ENCODE results near the gene HNRNPL. TPM values are rescaled to one million over a fixed set of nuclear protein-coding genes. Genes with fewer than 3 reads are reported as not detected.

HNRNPL gene
- total and polyA plus RNA-seq, 2 of the 8 experiments (the other 6 are each of a cell fraction or from before 2014, with no cell fraction given): 404 to 779 TPM

GRCh38 chr19:38851622-38852230, 1.9 kb upstream of the HNRNPL start (continued):
- TF ChIP-seq, protein P1, sequence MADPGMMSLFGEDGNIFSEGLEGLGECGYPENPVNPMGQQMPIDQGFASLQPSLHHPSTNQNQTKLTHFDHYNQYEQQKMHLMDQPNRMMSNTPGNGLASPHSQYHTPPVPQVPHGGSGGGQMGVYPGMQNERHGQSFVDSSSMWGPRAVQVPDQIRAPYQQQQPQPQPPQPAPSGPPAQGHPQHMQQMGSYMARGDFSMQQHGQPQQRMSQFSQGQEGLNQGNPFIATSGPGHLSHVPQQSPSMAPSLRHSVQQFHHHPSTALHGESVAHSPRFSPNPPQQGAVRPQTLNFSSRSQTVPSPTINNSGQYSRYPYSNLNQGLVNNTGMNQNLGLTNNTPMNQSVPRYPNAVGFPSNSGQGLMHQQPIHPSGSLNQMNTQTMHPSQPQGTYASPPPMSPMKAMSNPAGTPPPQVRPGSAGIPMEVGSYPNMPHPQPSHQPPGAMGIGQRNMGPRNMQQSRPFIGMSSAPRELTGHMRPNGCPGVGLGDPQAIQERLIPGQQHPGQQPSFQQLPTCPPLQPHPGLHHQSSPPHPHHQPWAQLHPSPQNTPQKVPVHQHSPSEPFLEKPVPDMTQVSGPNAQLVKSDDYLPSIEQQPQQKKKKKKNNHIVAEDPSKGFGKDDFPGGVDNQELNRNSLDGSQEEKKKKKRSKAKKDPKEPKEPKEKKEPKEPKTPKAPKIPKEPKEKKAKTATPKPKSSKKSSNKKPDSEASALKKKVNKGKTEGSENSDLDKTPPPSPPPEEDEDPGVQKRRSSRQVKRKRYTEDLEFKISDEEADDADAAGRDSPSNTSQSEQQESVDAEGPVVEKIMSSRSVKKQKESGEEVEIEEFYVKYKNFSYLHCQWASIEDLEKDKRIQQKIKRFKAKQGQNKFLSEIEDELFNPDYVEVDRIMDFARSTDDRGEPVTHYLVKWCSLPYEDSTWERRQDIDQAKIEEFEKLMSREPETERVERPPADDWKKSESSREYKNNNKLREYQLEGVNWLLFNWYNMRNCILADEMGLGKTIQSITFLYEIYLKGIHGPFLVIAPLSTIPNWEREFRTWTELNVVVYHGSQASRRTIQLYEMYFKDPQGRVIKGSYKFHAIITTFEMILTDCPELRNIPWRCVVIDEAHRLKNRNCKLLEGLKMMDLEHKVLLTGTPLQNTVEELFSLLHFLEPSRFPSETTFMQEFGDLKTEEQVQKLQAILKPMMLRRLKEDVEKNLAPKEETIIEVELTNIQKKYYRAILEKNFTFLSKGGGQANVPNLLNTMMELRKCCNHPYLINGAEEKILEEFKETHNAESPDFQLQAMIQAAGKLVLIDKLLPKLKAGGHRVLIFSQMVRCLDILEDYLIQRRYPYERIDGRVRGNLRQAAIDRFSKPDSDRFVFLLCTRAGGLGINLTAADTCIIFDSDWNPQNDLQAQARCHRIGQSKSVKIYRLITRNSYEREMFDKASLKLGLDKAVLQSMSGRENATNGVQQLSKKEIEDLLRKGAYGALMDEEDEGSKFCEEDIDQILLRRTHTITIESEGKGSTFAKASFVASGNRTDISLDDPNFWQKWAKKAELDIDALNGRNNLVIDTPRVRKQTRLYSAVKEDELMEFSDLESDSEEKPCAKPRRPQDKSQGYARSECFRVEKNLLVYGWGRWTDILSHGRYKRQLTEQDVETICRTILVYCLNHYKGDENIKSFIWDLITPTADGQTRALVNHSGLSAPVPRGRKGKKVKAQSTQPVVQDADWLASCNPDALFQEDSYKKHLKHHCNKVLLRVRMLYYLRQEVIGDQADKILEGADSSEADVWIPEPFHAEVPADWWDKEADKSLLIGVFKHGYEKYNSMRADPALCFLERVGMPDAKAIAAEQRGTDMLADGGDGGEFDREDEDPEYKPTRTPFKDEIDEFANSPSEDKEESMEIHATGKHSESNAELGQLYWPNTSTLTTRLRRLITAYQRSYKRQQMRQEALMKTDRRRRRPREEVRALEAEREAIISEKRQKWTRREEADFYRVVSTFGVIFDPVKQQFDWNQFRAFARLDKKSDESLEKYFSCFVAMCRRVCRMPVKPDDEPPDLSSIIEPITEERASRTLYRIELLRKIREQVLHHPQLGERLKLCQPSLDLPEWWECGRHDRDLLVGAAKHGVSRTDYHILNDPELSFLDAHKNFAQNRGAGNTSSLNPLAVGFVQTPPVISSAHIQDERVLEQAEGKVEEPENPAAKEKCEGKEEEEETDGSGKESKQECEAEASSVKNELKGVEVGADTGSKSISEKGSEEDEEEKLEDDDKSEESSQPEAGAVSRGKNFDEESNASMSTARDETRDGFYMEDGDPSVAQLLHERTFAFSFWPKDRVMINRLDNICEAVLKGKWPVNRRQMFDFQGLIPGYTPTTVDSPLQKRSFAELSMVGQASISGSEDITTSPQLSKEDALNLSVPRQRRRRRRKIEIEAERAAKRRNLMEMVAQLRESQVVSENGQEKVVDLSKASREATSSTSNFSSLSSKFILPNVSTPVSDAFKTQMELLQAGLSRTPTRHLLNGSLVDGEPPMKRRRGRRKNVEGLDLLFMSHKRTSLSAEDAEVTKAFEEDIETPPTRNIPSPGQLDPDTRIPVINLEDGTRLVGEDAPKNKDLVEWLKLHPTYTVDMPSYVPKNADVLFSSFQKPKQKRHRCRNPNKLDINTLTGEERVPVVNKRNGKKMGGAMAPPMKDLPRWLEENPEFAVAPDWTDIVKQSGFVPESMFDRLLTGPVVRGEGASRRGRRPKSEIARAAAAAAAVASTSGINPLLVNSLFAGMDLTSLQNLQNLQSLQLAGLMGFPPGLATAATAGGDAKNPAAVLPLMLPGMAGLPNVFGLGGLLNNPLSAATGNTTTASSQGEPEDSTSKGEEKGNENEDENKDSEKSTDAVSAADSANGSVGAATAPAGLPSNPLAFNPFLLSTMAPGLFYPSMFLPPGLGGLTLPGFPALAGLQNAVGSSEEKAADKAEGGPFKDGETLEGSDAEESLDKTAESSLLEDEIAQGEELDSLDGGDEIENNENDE (IDR thresholded peaks at IDR 0.05; ENCODE audit: insufficient replicate concordance, low read length): no peak
- TF ChIP-seq TAF7 (optimal IDR thresholded peaks at IDR 0.05; ENCODE audit: borderline replicate concordance, low read depth, low read length) (no peak), HDAC6 (IDR thresholded peaks at IDR 0.05; ENCODE audit: low read depth, low read length) (no peak), FOSL1 (IDR thresholded peaks at IDR 0.05; ENCODE audit: insufficient read depth, low read depth, low read length) (no peak), KDM1A (IDR thresholded peaks at IDR 0.05; ENCODE audit: borderline replicate concordance, low read length) (no peak), RAD21 (IDR thresholded peaks at IDR 0.05 in 1 of 2, conservative IDR thresholded peaks at IDR 0.05 in 1 of 2; ENCODE audit: low read depth in 2 of 2, low read length in 2 of 2) (0 out of 4 replicates have a peak, but pooled peaks of 1 of the 2 experiments have one; percentile 1), GABPA (IDR thresholded peaks at IDR 0.05; ENCODE audit: borderline replicate concordance, insufficient read depth, low read length) (no peak), NRF1 (IDR thresholded peaks at IDR 0.05; ENCODE audit: low read depth, low read length) (peak; percentile 16; the same call in 1 of the 2 replicates), POLR2AphosphoS5 (IDR thresholded peaks at IDR 0.05; ENCODE audit: low read depth, low read length) (peak; percentile 40), SRF (IDR thresholded peaks at IDR 0.05; ENCODE audit: low read depth, low read length) (no peak)

Measured in H1 (cell line).